ENCODE data around the gene SLC38A6. TPM values are rescaled to one million over a fixed set of nuclear protein-coding genes. Genes with fewer than 3 reads are reported as not detected.

SLC38A6 gene
- total RNA-seq, 1 donor from 2014 or later: 3.1 TPM

GRCh38 chr14:61101803-61102548 is 120.9 kb downstream of the SLC38A6 start:
- DNase-seq (ENCODE audit: low spot score) (no peak), ATAC-seq (no peak)

Other genes starting within 250 kb of the SLC38A6 start
- 8.5 TPM for gene MNAT1, start 246.5 kb upstream of the SLC38A6 start, total RNA-seq
- gene TRMT5, start 166 bp upstream of the SLC38A6 start, total RNA-seq: 5.6 TPM